A673 (cell line): ENCODE measurements around the gene MTARC1.

Source experiments
- EZH2 ChIP-seq: fragments of 200-600 bp; sonication (generic); IDR thresholded peaks from 2 replicates; pipeline ENCODE4 v1.6.1; 2017; ENCODE audit warnings: borderline replicate concordance, low read depth, mild to moderate bottlenecking, mixed read lengths, antibody characterized with exemption, low read length; ENCODE audit not compliant: poor library complexity, severe bottlenecking
- TF ChIP-seq, protein P1 (sequence below): fragments of 300-800, 200-600 bp; sonication (generic); conservative IDR thresholded peaks from 2 replicates; pipeline ENCODE4 v1.5.1; 2017; ENCODE audit warnings: low read depth, mild to moderate bottlenecking, antibody characterized with exemption, low read length, moderate library complexity, mixed read lengths

DNA sequence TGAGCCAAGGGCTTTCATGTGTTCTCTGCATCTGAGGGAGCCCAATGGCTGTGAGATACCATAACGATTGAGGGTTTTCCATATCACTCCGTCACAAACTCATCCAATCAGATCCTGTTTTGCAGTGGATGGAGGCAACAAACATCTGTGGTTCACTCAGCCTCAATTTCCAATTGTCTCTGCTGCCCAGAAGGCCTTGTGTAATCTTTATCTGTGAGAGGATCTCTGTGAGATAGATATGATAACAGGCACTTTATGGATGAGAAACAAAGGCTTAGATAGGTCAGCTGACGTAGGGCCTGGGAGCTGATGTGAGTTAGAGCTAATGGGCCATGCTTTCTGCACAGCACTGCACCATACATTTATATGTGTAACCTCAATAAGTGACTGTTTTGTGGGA, 3.3 kb upstream of the MTARC1 start:
- TF ChIP-seq, protein P1, sequence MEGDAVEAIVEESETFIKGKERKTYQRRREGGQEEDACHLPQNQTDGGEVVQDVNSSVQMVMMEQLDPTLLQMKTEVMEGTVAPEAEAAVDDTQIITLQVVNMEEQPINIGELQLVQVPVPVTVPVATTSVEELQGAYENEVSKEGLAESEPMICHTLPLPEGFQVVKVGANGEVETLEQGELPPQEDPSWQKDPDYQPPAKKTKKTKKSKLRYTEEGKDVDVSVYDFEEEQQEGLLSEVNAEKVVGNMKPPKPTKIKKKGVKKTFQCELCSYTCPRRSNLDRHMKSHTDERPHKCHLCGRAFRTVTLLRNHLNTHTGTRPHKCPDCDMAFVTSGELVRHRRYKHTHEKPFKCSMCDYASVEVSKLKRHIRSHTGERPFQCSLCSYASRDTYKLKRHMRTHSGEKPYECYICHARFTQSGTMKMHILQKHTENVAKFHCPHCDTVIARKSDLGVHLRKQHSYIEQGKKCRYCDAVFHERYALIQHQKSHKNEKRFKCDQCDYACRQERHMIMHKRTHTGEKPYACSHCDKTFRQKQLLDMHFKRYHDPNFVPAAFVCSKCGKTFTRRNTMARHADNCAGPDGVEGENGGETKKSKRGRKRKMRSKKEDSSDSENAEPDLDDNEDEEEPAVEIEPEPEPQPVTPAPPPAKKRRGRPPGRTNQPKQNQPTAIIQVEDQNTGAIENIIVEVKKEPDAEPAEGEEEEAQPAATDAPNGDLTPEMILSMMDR, result no peak
- TF ChIP-seq EZH2, result no peak
